IMR-90 (cell line): ENCODE data around the gene HCAR3.

Source experiments
- CEBPB ChIP-seq: IDR thresholded peaks from 2 replicates; pipeline ENCODE4 v1.6.1; 2012; ENCODE audit warnings: low read depth, low read length, improper control_type of control experiment
- POLR2A ChIP-seq: IDR thresholded peaks from 2 replicates; pipeline ENCODE4 v1.6.1; 2012; ENCODE audit warnings: mild to moderate bottlenecking, low read depth, low read length
- SMC3 ChIP-seq: fragments of 150-350 bp; IDR thresholded peaks from 2 replicates; pipeline ENCODE4 v1.6.1; 2016; ENCODE audit warnings: low read depth, mild to moderate bottlenecking, antibody characterized with exemption, low read length, moderate library complexity
- TF ChIP-seq, protein P1 (sequence below): conservative IDR thresholded peaks from 2 replicates; pipeline ENCODE4 v1.5.1; 2012; ENCODE audit warnings: mild to moderate bottlenecking, low read depth, low read length, improper control_type of control experiment

DNA sequence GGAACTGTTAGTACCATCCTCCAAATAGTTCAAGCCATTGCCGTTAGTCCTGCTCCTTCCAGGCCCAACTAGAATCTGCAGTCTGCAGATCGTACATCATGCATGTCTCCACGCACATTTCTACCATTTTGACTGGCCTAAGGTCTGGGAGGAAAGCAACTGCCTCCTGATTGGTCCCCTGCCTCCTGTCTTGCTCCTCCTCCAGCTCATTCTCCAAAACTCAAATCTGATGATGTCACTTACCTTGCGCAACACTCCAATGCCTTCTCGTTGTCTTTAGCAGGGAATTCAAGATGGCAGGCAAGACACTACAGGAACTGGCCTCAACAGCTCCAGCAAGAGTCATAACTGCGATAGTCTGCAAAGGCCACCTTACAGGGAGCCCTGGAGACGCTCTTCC is 23.7 kb upstream of the HCAR3 start:
- TF ChIP-seq, protein P1, sequence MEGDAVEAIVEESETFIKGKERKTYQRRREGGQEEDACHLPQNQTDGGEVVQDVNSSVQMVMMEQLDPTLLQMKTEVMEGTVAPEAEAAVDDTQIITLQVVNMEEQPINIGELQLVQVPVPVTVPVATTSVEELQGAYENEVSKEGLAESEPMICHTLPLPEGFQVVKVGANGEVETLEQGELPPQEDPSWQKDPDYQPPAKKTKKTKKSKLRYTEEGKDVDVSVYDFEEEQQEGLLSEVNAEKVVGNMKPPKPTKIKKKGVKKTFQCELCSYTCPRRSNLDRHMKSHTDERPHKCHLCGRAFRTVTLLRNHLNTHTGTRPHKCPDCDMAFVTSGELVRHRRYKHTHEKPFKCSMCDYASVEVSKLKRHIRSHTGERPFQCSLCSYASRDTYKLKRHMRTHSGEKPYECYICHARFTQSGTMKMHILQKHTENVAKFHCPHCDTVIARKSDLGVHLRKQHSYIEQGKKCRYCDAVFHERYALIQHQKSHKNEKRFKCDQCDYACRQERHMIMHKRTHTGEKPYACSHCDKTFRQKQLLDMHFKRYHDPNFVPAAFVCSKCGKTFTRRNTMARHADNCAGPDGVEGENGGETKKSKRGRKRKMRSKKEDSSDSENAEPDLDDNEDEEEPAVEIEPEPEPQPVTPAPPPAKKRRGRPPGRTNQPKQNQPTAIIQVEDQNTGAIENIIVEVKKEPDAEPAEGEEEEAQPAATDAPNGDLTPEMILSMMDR: no peak
- TF ChIP-seq SMC3: no peak
- no peak for TF ChIP-seq POLR2A
- peak; percentile 94 for TF ChIP-seq CEBPB
